Left ventricle myocardium inferior (tissue), 1 donor: ENCODE measurements around the gene PPFIA2. TPM values are rescaled to one million over a fixed set of nuclear protein-coding genes. Genes with fewer than 3 reads are reported as not detected.

Experiments
- DNase-seq: peaks from one replicate; pipeline ENCODE4 v3.0.0-alpha.2; 2020
- H3K27ac ChIP-seq: fragments of 200-600 bp; replicated peaks from 2 replicates; pipeline ENCODE4 v1.8.0; 2021
- H3K27me3 ChIP-seq: fragments of 200-600 bp; 2 replicates; pipeline ENCODE4 v1.8.0; 2021; ENCODE audit warnings: low read depth
- H3K36me3 ChIP-seq: fragments of 200-600 bp; 2 replicates; pipeline ENCODE4 v1.8.0; 2021
- H3K4me1 ChIP-seq: fragments of 200-600 bp; 2 replicates; pipeline ENCODE4 v1.8.0; 2021
- H3K4me3 ChIP-seq: fragments of 200-600 bp; 2 replicates; pipeline ENCODE4 v1.8.0; 2021; ENCODE audit warnings: mild to moderate bottlenecking, moderate library complexity
- H3K9me3 ChIP-seq: fragments of 200-600 bp; replicated peaks from 2 replicates; pipeline ENCODE4 v1.8.0; 2021
- intact Hi-C: fragments of 100-400 bp; cut with micrococcal nuclease; formaldehyde crosslinking; loops from one replicate; pipeline ENCODE4 v1.11.0; 2022
- total RNA-seq: library from RNA; stranded (reverse); fragmentation: NEBNext Ultra II Directional; extraction: Animal tissue kit (Norgen Biotek cat#: 25700); gene quantifications from one replicate; pipeline ENCODE4 v1.2.1, GENCODE V29; 2021
- TF ChIP-seq, protein P1 (sequence below): fragments of 200-600 bp; IDR thresholded peaks from 2 replicates; pipeline ENCODE4 v1.8.0; 2021; ENCODE audit warnings: antibody characterized with exemption, mild to moderate bottlenecking, borderline replicate concordance
- donor health status: DM: no; HTN: yes; CAD: no; lungs with severe emphysema.

The PPFIA2 gene
- total RNA-seq, 1 donor from 2014 or later: 0.82 TPM

DNA sequence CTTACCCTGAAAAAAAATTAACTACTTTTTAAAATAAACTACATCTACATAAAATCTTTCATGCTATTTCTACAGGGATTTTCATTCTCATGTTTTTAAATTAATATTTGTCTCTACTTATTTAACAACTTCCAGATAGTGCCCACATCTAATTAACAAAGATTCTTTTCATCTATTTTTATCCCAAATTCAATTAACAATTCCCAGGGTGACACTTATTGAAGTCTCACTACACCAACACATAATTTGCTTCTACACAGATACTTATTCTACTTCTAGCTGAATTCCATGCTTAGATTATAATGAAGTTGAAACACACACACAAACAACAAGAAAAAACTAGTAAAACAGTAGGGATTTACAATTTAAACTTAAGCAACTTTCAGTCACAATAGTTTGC is 344.7 kb downstream of the PPFIA2 start:
- H3K27me3 ChIP-seq: no peaks in the 10 kb centered on the region
- no peak for DNase-seq
- intact Hi-C loops: no loop called here
- peaks cover 10% of the 10 kb centered on the region for H3K9me3 ChIP-seq
- no peak overlapping the region for H3K27ac ChIP-seq
- no peaks in the 10 kb centered on the region for H3K36me3 ChIP-seq
- H3K4me3 ChIP-seq: no peak overlapping the region
- H3K4me1 ChIP-seq: no peaks in the 10 kb centered on the region
- TF ChIP-seq, protein P1, sequence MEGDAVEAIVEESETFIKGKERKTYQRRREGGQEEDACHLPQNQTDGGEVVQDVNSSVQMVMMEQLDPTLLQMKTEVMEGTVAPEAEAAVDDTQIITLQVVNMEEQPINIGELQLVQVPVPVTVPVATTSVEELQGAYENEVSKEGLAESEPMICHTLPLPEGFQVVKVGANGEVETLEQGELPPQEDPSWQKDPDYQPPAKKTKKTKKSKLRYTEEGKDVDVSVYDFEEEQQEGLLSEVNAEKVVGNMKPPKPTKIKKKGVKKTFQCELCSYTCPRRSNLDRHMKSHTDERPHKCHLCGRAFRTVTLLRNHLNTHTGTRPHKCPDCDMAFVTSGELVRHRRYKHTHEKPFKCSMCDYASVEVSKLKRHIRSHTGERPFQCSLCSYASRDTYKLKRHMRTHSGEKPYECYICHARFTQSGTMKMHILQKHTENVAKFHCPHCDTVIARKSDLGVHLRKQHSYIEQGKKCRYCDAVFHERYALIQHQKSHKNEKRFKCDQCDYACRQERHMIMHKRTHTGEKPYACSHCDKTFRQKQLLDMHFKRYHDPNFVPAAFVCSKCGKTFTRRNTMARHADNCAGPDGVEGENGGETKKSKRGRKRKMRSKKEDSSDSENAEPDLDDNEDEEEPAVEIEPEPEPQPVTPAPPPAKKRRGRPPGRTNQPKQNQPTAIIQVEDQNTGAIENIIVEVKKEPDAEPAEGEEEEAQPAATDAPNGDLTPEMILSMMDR: no peak

GRCh38 chr12:81412940-81413339 is 346.2 kb downstream of the PPFIA2 start:
- H3K4me3 ChIP-seq: no peak overlapping the region
- intact Hi-C loops: no loop called here
- H3K9me3 ChIP-seq: peaks cover 15% of the 10 kb centered on the region

GRCh38 chr12:81403348-81403747 is 355.8 kb downstream of the PPFIA2 start:
- Histone ChIP-seq H3K27ac (no peak overlapping the region), H3K27me3 (no peaks in the 10 kb centered on the region), H3K4me1 (no peaks in the 10 kb centered on the region), H3K9me3 (no peaks in the 10 kb centered on the region), H3K36me3 (no peaks in the 10 kb centered on the region), H3K4me3 (no peak overlapping the region)
- TF ChIP-seq, protein P1: no peak
- intact Hi-C loops: no loop called here
- DNase-seq: no peak

More at GRCh38 chr12:81412940-81413339, 346.2 kb downstream of the PPFIA2 start:
- TF ChIP-seq, protein P1: no peak
- H3K27me3 ChIP-seq: no peaks in the 10 kb centered on the region
- H3K36me3 ChIP-seq: no peaks in the 10 kb centered on the region
- DNase-seq: no peak
- H3K4me1 ChIP-seq: no peaks in the 10 kb centered on the region
- no peak overlapping the region for H3K27ac ChIP-seq

GRCh38 chr12:81401241-81401640 is 357.9 kb downstream of the PPFIA2 start:
- H3K27me3 ChIP-seq: no peaks in the 10 kb centered on the region
- H3K9me3 ChIP-seq: no peaks in the 10 kb centered on the region
- no peak for DNase-seq
- no peak overlapping the region for H3K27ac ChIP-seq
- H3K36me3 ChIP-seq: no peaks in the 10 kb centered on the region
- H3K4me3 ChIP-seq: no peak overlapping the region
- no peaks in the 10 kb centered on the region for H3K4me1 ChIP-seq
- TF ChIP-seq, protein P1: no peak
- intact Hi-C loops: no loop called here

GRCh38 chr12:81400024-81400423 is 359.1 kb downstream of the PPFIA2 start:
- Histone ChIP-seq H3K9me3 (no peaks in the 10 kb centered on the region), H3K4me3 (no peak overlapping the region), H3K36me3 (no peaks in the 10 kb centered on the region), H3K27me3 (no peaks in the 10 kb centered on the region), H3K27ac (no peak overlapping the region), H3K4me1 (no peaks in the 10 kb centered on the region)
- DNase-seq: no peak
- intact Hi-C loops: no loop called here
- TF ChIP-seq, protein P1: no peak

GRCh38 chr12:81395431-81395830 is 363.7 kb downstream of the PPFIA2 start:
- no peak for DNase-seq
- Histone ChIP-seq H3K27ac (no peak overlapping the region), H3K9me3 (peaks cover under 1% of the 10 kb centered on the region), H3K4me3 (no peak overlapping the region), H3K27me3 (no peaks in the 10 kb centered on the region), H3K4me1 (no peaks in the 10 kb centered on the region), H3K36me3 (no peaks in the 10 kb centered on the region)
- intact Hi-C loops: no loop called here
- TF ChIP-seq, protein P1: no peak
